ENCODE measurements around the gene TSC2. TPM values are rescaled to one million over a fixed set of nuclear protein-coding genes. Genes with fewer than 3 reads are reported as not detected.
A peak's percentile ranks its signal among the peaks of the same experiment; 100 is the strongest.

Gene TSC2
- total RNA-seq, 1 donor from 2014 or later: 241 TPM

DNA sequence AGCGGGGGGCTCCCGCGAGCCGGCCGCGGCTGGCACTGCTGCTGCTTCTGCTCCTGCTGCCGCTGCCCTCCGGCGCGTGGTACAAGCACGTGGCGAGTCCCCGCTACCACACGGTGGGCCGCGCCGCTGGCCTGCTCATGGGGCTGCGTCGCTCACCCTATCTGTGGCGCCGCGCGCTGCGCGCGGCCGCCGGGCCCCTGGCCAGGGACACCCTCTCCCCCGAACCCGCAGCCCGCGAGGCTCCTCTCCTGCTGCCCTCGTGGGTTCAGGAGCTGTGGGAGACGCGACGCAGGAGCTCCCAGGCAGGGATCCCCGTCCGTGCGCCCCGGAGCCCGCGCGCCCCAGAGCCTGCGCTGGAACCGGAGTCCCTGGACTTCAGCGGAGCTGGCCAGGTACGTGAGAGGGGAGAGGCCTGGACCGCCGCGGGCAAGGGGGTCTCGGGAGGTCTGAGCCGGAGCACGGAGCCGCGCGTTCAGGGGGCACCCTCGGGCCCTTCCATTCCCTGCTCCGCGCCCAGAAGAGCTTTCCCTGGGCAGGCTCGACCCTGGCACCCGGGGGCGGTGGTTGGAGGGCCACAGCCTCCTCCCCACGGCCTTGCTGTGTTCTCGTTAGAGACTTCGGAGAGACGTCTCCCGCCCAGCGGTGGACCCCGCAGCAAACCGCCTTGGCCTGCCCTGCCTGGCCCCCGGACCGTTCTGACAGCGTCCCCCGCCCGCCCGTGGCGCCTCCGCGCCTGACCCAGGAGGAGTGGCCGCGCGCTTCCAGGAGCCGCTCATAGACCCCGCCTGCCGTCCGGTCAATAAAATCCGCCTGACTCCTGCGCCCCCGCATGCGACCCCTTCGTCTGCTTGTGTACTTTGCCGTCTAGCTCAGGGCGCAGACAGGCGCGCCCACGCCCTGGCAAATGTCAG, 27.6 kb upstream of the TSC2 start:
- Mint-ChIP-seq H3K4me1 (ENCODE audit: low read depth) (peaks cover 4% of the 10 kb centered on the region), H3K27me3 (peaks cover 39% of the 10 kb centered on the region), H3K4me3 (ENCODE audit: low read depth) (peak overlapping the region; percentile 53), H3K27ac (no peak overlapping the region), H3K9me3 (ENCODE audit: low read depth) (no peaks in the 10 kb centered on the region), H3K36me3 (ENCODE audit: insufficient read depth) (no peaks in the 10 kb centered on the region)
- TF ChIP-seq, protein P1, sequence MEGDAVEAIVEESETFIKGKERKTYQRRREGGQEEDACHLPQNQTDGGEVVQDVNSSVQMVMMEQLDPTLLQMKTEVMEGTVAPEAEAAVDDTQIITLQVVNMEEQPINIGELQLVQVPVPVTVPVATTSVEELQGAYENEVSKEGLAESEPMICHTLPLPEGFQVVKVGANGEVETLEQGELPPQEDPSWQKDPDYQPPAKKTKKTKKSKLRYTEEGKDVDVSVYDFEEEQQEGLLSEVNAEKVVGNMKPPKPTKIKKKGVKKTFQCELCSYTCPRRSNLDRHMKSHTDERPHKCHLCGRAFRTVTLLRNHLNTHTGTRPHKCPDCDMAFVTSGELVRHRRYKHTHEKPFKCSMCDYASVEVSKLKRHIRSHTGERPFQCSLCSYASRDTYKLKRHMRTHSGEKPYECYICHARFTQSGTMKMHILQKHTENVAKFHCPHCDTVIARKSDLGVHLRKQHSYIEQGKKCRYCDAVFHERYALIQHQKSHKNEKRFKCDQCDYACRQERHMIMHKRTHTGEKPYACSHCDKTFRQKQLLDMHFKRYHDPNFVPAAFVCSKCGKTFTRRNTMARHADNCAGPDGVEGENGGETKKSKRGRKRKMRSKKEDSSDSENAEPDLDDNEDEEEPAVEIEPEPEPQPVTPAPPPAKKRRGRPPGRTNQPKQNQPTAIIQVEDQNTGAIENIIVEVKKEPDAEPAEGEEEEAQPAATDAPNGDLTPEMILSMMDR (IDR thresholded peaks at IDR 0.05; ENCODE audit: unreplicated experiment): no peak
- DNase-seq (ENCODE audit: low spot score, unreplicated experiment): peak; percentile 49

DNA sequence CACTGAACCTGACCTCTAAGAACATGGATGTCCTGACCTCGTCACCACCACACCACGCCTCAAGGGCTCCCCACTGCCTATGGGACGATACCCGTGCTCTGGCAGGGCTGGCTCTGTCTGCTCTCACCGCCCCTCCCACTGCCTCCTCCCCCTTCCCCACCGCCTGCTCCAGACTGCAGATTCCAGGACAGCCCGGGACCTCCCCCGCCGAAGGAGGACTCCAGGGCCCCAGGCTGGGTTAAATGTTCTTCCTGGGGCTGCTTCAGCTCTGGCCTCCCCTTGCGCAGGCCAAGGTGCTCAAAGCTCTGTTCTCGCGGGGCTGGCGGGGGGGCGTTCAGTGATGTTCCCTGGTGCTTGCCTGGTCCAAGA, 25.1 kb upstream of the TSC2 start:
- TF ChIP-seq, protein P1 (IDR thresholded peaks at IDR 0.05; ENCODE audit: unreplicated experiment): no peak
- peak overlapping the region; percentile 50 for H3K4me3 Mint-ChIP-seq (ENCODE audit: low read depth)
- H3K9me3 Mint-ChIP-seq (ENCODE audit: low read depth): no peaks in the 10 kb centered on the region
- no peak for DNase-seq (ENCODE audit: low spot score, unreplicated experiment)
- no peak overlapping the region for H3K27ac Mint-ChIP-seq
- peaks cover 5% of the 10 kb centered on the region for H3K4me1 Mint-ChIP-seq (ENCODE audit: low read depth)
- H3K27me3 Mint-ChIP-seq: peaks cover 41% of the 10 kb centered on the region
- no peaks in the 10 kb centered on the region for H3K36me3 Mint-ChIP-seq (ENCODE audit: insufficient read depth)

DNA sequence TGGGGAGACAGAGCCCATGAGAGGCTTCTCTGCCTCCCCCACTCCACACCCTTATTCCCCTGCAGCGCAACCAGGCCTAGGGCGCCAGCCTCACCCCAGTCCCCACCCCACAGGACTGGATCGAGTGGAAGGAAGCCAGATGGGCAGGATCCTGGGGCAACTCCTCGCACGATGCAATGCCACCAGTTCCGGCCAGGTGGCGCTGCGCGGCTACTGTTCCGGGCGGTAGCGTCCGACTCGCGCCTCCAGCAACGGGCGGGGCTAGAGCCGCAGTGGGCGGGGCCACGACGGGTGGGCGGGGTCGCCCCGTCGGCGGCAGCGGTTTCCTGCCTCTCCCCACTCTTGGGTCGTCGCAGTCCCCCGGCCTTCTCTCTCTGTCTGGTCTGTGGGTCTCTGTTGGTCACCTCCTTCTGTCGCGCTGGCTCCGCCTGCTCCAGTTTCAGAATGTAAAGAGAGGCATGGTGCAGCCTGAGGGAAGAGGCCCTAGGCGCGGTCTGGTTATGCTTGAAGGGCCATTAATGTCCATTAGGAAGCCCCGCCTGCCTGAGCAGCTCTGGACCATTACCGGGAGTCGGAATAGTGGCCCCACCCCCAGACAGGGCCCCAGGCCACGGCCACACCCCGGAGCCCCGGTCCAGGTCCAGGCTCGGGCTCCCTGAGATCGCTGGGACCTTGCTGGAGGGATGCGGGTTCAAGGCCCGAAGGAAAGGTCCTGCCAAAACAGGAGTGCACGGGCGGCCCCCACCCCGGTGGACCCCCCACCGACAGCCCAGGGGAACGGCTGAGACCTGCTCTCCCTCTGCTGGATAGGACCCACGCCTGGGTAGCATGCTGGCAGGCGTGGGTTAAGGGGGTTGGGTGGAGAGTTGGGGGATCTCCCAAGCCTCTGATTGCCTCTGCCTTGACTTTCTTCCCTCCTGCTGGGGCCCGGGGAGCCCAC, 24.4 kb upstream of the TSC2 start:
- TF ChIP-seq, protein P1 (IDR thresholded peaks at IDR 0.05; ENCODE audit: unreplicated experiment): peak; percentile 94
- no peaks in the 10 kb centered on the region for H3K36me3 Mint-ChIP-seq (ENCODE audit: insufficient read depth)
- peaks cover 42% of the 10 kb centered on the region for H3K27me3 Mint-ChIP-seq
- peaks cover 5% of the 10 kb centered on the region for H3K4me1 Mint-ChIP-seq (ENCODE audit: low read depth)
- peak overlapping the region; percentile 50 for H3K4me3 Mint-ChIP-seq (ENCODE audit: low read depth)
- peak; percentile 97 for DNase-seq (ENCODE audit: low spot score, unreplicated experiment)
- H3K27ac Mint-ChIP-seq: peak overlapping the region; percentile 65
- H3K9me3 Mint-ChIP-seq (ENCODE audit: low read depth): no peaks in the 10 kb centered on the region

DNA sequence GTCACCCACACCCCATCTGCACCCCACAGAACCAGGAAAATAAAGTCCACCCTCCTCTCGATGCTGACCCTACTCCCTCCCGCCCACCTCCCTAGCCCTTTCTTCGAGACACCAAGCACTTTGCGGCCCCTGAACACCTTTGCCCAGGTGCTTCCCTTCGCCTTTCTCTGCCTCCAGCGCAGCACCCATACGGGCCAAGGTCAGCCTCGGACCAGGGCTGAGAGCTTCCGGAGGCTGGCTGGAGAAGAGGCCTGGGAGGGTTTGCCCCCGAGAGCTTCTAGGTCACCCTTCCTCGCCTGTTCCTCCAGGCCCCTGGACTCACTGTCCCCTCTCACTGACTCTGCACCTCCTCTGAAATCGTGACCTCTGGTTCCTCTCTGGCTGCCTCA, 23.8 kb upstream of the TSC2 start:
- Mint-ChIP-seq H3K27me3 (peaks cover 38% of the 10 kb centered on the region), H3K9me3 (ENCODE audit: low read depth) (no peaks in the 10 kb centered on the region), H3K4me1 (ENCODE audit: low read depth) (peaks cover 5% of the 10 kb centered on the region), H3K36me3 (ENCODE audit: insufficient read depth) (no peaks in the 10 kb centered on the region), H3K4me3 (ENCODE audit: low read depth) (no peak overlapping the region), H3K27ac (no peak overlapping the region)
- no peak for DNase-seq (ENCODE audit: low spot score, unreplicated experiment)
- TF ChIP-seq, protein P1 (IDR thresholded peaks at IDR 0.05; ENCODE audit: unreplicated experiment): no peak

DNA sequence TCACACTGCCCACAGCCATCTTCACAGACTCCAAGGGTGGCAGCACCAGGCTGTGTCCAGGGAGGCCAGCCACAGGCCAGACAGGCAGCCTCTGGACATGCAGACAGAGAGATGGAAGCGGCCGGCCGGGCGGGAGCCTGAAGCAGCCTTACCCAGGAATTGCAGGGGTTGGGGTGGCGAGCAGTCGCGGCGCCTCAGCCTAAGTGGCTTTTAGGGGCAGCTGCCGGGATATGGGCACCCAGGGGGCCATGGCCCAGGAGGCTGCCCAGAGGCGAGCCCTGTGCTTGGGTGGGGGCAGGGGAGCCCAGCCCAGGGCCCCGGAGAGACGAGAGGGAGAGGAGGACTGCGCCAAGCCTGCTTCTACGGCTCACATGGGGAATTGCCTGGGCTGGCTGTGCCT, 22.5 kb upstream of the TSC2 start:
- no peaks in the 10 kb centered on the region for H3K36me3 Mint-ChIP-seq (ENCODE audit: insufficient read depth)
- no peak overlapping the region for H3K4me3 Mint-ChIP-seq (ENCODE audit: low read depth)
- H3K4me1 Mint-ChIP-seq (ENCODE audit: low read depth): peaks cover 5% of the 10 kb centered on the region
- TF ChIP-seq, protein P1 (IDR thresholded peaks at IDR 0.05; ENCODE audit: unreplicated experiment): no peak
- peaks cover 34% of the 10 kb centered on the region for H3K27me3 Mint-ChIP-seq
- no peak for DNase-seq (ENCODE audit: low spot score, unreplicated experiment)
- H3K27ac Mint-ChIP-seq: no peak overlapping the region
- H3K9me3 Mint-ChIP-seq (ENCODE audit: low read depth): no peaks in the 10 kb centered on the region
